HEK293 (cell line): ENCODE results near the gene EDA.

Experiments used
- KLF9 ChIP-seq: fragments of 450-650 bp; formaldehyde crosslinking; IDR thresholded peaks from 2 replicates; pipeline ENCODE4 v1.5.1; 2016; ENCODE audit warnings: missing biosample characterization, missing genetic modification characterization, low read depth
- SP7 ChIP-seq: fragments of 450-650 bp; formaldehyde crosslinking; IDR thresholded peaks from 2 replicates; pipeline ENCODE4 v1.5.1; 2016; ENCODE audit warnings: missing biosample characterization, missing genetic modification characterization
- ZBTB20 ChIP-seq: fragments of 450-650 bp; formaldehyde crosslinking; IDR thresholded peaks from 2 replicates; pipeline ENCODE4 v1.5.1; 2016; ENCODE audit warnings: missing biosample characterization, missing genetic modification characterization
- ZNF175 ChIP-seq: fragments of 450-650 bp; formaldehyde crosslinking; IDR thresholded peaks from 2 replicates; pipeline ENCODE4 v1.5.1; 2016; ENCODE audit warnings: missing biosample characterization, missing genetic modification characterization
- ZNF239 ChIP-seq: fragments of 450-650 bp; formaldehyde crosslinking; IDR thresholded peaks from 2 replicates; pipeline ENCODE4 v1.5.1; 2016; ENCODE audit warnings: missing biosample characterization, missing genetic modification characterization
- ZNF274 ChIP-seq, 2 experiments: fragments of 200-500 bp in 1 of 2; fragments of 450-650 bp in 1 of 2; sonication (Bioruptor generic) in 1 of 2; formaldehyde crosslinking in 1 of 2; IDR thresholded peaks; 2 replicates each; pipeline versions ENCODE4 v1.5.1 to v1.6.1; 2014 to 2016; ENCODE audit warnings: borderline replicate concordance in 1 of 2, inconsistent platforms in 1 of 2, low read length in 1 of 2, missing biosample characterization in 1 of 2, missing genetic modification characterization in 1 of 2
- ZNF585B ChIP-seq: fragments of 450-650 bp; formaldehyde crosslinking; IDR thresholded peaks from 2 replicates; pipeline ENCODE4 v1.5.1; 2016; ENCODE audit warnings: missing biosample characterization, missing genetic modification characterization
- ZNF629 ChIP-seq: fragments of 450-650 bp; formaldehyde crosslinking; IDR thresholded peaks from 2 replicates; pipeline ENCODE4 v1.5.1; 2017; ENCODE audit warnings: missing biosample characterization, missing genetic modification characterization
- ZNF660 ChIP-seq: fragments of 450-650 bp; IDR thresholded peaks from 2 replicates; pipeline ENCODE4 v1.5.1; 2018; ENCODE audit warnings: missing biosample characterization, mild to moderate bottlenecking, missing genetic modification characterization
- ZSCAN30 ChIP-seq: fragments of 450-650 bp; IDR thresholded peaks from 2 replicates; pipeline ENCODE4 v1.5.1; 2018; ENCODE audit warnings: missing biosample characterization, mild to moderate bottlenecking, missing genetic modification characterization, moderate library complexity
- TF ChIP-seq, protein P1 (sequence below): fragments of 450-650 bp; formaldehyde crosslinking; IDR thresholded peaks from 2 replicates; pipeline ENCODE4 v1.5.1; 2016; ENCODE audit warnings: missing biosample characterization, missing genetic modification characterization
- TF ChIP-seq, protein P2 (sequence below): fragments of 450-650 bp; formaldehyde crosslinking; IDR thresholded peaks from 2 replicates; pipeline ENCODE4 v1.5.1; 2017; ENCODE audit warnings: missing biosample characterization, missing genetic modification characterization
- TF ChIP-seq, protein P3 (sequence below): fragments of 450-650 bp; formaldehyde crosslinking; IDR thresholded peaks from 2 replicates; pipeline ENCODE4 v1.5.1; 2016; ENCODE audit warnings: missing biosample characterization, missing genetic modification characterization

DNA sequence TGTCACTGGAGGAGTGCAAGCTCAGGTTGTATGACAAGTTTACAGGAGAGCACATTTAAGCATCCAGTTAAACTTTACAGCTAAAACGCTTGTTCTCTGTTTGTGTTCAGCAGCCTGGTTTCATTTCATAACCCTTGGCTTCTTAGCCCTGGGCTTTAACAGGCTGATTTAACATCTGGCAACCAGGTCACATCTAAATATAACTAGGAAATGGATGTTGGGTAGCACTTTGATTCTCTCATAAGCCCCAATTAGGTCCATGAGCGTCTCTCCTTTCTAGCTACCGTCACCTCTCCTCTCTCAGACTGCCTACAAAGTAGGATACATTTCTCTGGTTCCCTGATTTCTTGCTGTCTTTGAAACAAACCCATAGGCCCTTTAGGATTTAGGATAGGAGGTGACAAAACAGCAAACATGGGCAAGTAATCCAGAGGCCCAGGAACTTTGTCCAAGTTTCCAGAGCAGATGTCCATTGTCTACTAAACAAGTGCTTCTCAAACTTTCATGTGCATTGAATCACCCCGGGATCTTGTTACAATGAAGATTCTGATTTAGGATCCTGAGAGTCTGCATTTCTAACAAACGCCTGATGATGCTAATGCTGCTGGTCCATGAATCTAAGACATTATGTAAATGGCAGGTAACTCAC lies 468.8 kb downstream of the EDA start:
- TF ChIP-seq, protein P1, sequence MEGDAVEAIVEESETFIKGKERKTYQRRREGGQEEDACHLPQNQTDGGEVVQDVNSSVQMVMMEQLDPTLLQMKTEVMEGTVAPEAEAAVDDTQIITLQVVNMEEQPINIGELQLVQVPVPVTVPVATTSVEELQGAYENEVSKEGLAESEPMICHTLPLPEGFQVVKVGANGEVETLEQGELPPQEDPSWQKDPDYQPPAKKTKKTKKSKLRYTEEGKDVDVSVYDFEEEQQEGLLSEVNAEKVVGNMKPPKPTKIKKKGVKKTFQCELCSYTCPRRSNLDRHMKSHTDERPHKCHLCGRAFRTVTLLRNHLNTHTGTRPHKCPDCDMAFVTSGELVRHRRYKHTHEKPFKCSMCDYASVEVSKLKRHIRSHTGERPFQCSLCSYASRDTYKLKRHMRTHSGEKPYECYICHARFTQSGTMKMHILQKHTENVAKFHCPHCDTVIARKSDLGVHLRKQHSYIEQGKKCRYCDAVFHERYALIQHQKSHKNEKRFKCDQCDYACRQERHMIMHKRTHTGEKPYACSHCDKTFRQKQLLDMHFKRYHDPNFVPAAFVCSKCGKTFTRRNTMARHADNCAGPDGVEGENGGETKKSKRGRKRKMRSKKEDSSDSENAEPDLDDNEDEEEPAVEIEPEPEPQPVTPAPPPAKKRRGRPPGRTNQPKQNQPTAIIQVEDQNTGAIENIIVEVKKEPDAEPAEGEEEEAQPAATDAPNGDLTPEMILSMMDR (tag by site-specific recombination) = no peak
- TF ChIP-seq ZNF239 (tag by site-specific recombination) (no peak), ZBTB20 (no peak), ZNF660 (no peak), ZNF585B (tag by site-specific recombination) (no peak), KLF9 (tag by site-specific recombination) (no peak), SP7 (tag by site-specific recombination) (no peak), ZNF629 (tag by site-specific recombination) (no peak), ZNF274 (IDR thresholded peaks at IDR 0.05; ENCODE audit: low read length) (no peak), ZNF274 (tag by site-specific recombination; IDR thresholded peaks at IDR 0.05; ENCODE audit: borderline replicate concordance) (no peak), ZNF175 (tag by site-specific recombination) (no peak), ZSCAN30 (tag by site-specific recombination) (no peak)
- TF ChIP-seq, protein P2, sequence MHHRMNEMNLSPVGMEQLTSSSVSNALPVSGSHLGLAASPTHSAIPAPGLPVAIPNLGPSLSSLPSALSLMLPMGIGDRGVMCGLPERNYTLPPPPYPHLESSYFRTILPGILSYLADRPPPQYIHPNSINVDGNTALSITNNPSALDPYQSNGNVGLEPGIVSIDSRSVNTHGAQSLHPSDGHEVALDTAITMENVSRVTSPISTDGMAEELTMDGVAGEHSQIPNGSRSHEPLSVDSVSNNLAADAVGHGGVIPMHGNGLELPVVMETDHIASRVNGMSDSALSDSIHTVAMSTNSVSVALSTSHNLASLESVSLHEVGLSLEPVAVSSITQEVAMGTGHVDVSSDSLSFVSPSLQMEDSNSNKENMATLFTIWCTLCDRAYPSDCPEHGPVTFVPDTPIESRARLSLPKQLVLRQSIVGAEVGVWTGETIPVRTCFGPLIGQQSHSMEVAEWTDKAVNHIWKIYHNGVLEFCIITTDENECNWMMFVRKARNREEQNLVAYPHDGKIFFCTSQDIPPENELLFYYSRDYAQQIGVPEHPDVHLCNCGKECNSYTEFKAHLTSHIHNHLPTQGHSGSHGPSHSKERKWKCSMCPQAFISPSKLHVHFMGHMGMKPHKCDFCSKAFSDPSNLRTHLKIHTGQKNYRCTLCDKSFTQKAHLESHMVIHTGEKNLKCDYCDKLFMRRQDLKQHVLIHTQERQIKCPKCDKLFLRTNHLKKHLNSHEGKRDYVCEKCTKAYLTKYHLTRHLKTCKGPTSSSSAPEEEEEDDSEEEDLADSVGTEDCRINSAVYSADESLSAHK = no peak
- TF ChIP-seq, protein P3, sequence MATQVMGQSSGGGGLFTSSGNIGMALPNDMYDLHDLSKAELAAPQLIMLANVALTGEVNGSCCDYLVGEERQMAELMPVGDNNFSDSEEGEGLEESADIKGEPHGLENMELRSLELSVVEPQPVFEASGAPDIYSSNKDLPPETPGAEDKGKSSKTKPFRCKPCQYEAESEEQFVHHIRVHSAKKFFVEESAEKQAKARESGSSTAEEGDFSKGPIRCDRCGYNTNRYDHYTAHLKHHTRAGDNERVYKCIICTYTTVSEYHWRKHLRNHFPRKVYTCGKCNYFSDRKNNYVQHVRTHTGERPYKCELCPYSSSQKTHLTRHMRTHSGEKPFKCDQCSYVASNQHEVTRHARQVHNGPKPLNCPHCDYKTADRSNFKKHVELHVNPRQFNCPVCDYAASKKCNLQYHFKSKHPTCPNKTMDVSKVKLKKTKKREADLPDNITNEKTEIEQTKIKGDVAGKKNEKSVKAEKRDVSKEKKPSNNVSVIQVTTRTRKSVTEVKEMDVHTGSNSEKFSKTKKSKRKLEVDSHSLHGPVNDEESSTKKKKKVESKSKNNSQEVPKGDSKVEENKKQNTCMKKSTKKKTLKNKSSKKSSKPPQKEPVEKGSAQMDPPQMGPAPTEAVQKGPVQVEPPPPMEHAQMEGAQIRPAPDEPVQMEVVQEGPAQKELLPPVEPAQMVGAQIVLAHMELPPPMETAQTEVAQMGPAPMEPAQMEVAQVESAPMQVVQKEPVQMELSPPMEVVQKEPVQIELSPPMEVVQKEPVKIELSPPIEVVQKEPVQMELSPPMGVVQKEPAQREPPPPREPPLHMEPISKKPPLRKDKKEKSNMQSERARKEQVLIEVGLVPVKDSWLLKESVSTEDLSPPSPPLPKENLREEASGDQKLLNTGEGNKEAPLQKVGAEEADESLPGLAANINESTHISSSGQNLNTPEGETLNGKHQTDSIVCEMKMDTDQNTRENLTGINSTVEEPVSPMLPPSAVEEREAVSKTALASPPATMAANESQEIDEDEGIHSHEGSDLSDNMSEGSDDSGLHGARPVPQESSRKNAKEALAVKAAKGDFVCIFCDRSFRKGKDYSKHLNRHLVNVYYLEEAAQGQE (tag by site-specific recombination) = no peak
